Heart left ventricle (tissue), 13 donors: Measurements from ENCODE around the gene HBE1.

Source experiments
- POLR2A ChIP-seq, 2 donors: fragments of 450-650 bp; IDR thresholded peaks; one replicate each; pipeline ENCODE4 v1.6.1; 2017; ENCODE audit warnings: antibody characterized with exemption in 2 of 2, mild to moderate bottlenecking in 2 of 2, moderate library complexity in 2 of 2
- TF ChIP-seq, protein P1 (sequence below), 12 donors: fragments of 200-600 bp; sonication (generic) in 4 of 12; IDR thresholded peaks; one replicate each; pipeline versions ENCODE4 v1.5.0 to v1.8.0; 2018 to 2022; ENCODE audit warnings: antibody characterized with exemption in 12 of 12, mild to moderate bottlenecking in 5 of 12
- donor health status: ischemic (EF 13 %, LVEDD 7.1; RV severe dilation, severe dysfunction).
- donor health status: DM: no; HTN: yes; CAD: no.
- donor health status: DM: no; HTN: no; CAD: no.
- donor health status: ischemic (EF 25% LVEDD 6.9; RV normal size, moderate dysfunction).
- donor health status: ischemic (EF 25% LVEDD 5.7; RV mildly dilated, moderate dysfunction).
- donor health status: ischemic (EF 35%, LVEDD 5.7; RV mildly dilated, moderate dysfunction).
- donor health status: nonischemic (EF 11% LVEDD 7.7; RV severe dilation, severe dysfunction).
- donor health status: DM: yes; HTN: yes; CAD: no.
- donor health status: PGD.
- donor health status: ischemic (EF 29% LVEDD 5.4; RV normal size, mild dysfunction).
- donor health status: nonischemic (EF 23%, LVEDD 6.1; RV moderate dilation, normal function).

DNA sequence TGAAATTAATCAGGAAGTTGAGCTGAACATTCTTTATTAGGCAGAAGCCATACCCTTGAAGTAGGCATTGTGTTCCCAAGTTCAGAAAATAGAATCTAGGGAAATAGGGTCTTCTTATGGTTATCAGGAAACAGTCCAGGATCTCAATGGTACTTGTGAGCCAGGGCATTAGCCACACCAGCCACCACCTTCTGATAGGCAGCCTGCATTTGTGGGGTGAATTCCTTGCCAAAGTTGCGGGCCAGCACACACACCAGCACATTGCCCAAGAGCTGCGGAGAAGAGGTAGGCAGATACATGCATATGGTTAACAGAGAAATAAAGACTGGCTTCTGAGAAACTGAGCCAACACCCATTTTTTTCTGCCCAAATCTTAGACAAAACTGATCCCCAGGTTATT, 36.9 kb downstream of the HBE1 start:
- TF ChIP-seq, protein P1, sequence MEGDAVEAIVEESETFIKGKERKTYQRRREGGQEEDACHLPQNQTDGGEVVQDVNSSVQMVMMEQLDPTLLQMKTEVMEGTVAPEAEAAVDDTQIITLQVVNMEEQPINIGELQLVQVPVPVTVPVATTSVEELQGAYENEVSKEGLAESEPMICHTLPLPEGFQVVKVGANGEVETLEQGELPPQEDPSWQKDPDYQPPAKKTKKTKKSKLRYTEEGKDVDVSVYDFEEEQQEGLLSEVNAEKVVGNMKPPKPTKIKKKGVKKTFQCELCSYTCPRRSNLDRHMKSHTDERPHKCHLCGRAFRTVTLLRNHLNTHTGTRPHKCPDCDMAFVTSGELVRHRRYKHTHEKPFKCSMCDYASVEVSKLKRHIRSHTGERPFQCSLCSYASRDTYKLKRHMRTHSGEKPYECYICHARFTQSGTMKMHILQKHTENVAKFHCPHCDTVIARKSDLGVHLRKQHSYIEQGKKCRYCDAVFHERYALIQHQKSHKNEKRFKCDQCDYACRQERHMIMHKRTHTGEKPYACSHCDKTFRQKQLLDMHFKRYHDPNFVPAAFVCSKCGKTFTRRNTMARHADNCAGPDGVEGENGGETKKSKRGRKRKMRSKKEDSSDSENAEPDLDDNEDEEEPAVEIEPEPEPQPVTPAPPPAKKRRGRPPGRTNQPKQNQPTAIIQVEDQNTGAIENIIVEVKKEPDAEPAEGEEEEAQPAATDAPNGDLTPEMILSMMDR (IDR thresholded peaks at IDR 0.05) = no peak
- no peak for TF ChIP-seq POLR2A (IDR thresholded peaks at IDR 0.05)
